IMR-90 (cell line): ENCODE results near the gene S100A13. TPM values are rescaled to one million over a fixed set of nuclear protein-coding genes. Genes with fewer than 3 reads are reported as not detected.
A peak's percentile ranks its signal among the peaks of the same experiment; 100 is the strongest.

Experiments used
- ATAC-seq: fragments of 200-7000 bp; cut with Tn5 transposase; 2 replicates; pipeline ENCODE4 v1.9.1; 2020; ENCODE audit warnings: low read depth, mild to moderate bottlenecking, moderate library complexity
- BruUV-seq: library from RNA; stranded (reverse); fragments of 400-500 nt; replicated peaks from 2 replicates; lab custom pipeline; 2021; lab: Mats Ljungman, UMichigan
- CTCF ChIA-PET: fragments of 300-600 bp; formaldehyde crosslinking; extraction: SDS; loops from one replicate; lab custom pipeline; 2021; ENCODE audit warnings: antibody characterized with exemption; lab: Yijun Ruan, JAX
- POLR2A ChIA-PET: fragments of 300-600 bp; sonication (Branson Sonifier 250); formaldehyde crosslinking; loops from one replicate; lab custom pipeline; 2022; ENCODE audit warnings: antibody characterized with exemption; ENCODE audit not compliant: unreplicated experiment; lab: Charles Lee
- DNase-seq: peaks from one replicate; pipeline ENCODE4 v3.0.0; 2013
- H2AFZ ChIP-seq: replicated peaks from 2 replicates; pipeline ENCODE3; 2013; ENCODE audit warnings: low read length, mild to moderate bottlenecking; ENCODE audit not compliant: poor library complexity
- H2AK5ac ChIP-seq: 2 replicates; pipeline ENCODE4 v1.6.1; 2013; ENCODE audit warnings: low read depth, low read length, inconsistent platforms
- H2AK9ac ChIP-seq: replicated peaks from 2 replicates; pipeline ENCODE3; 2013; ENCODE audit warnings: mild to moderate bottlenecking, low read depth, low read length, moderate library complexity; ENCODE audit not compliant: poor library complexity
- H2BK120ac ChIP-seq: 2 replicates; pipeline ENCODE4 v1.6.1; 2013; ENCODE audit warnings: low read depth, low read length, inconsistent platforms
- H2BK15ac ChIP-seq: 3 replicates; pipeline ENCODE4 v1.6.1; 2013; ENCODE audit warnings: low read depth, low read length, inconsistent platforms
- H2BK20ac ChIP-seq: 2 replicates; pipeline ENCODE4 v1.6.1; 2013; ENCODE audit warnings: low read depth, mild to moderate bottlenecking, inconsistent platforms, low read length, moderate library complexity
- H2BK5ac ChIP-seq: 2 replicates; pipeline ENCODE4 v1.6.1; 2013; ENCODE audit warnings: mild to moderate bottlenecking, low read depth, low read length, inconsistent platforms; ENCODE audit not compliant: poor library complexity, severe bottlenecking
- H3K14ac ChIP-seq: replicated peaks from 2 replicates; pipeline ENCODE4 v1.6.1; 2013; ENCODE audit warnings: low read depth, low read length, inconsistent platforms
- H3K18ac ChIP-seq: 2 replicates; pipeline ENCODE4 v1.6.1; 2013; ENCODE audit warnings: low read depth, low read length, control low read depth
- H3K23ac ChIP-seq: 2 replicates; pipeline ENCODE4 v1.6.1; 2013; ENCODE audit warnings: low read depth, low read length, inconsistent platforms
- H3K27ac ChIP-seq: 2 replicates; pipeline ENCODE4 v1.5.1; 2013; ENCODE audit warnings: mild to moderate bottlenecking, control low read depth, low read length; ENCODE audit not compliant: insufficient read depth
- H3K27me3 ChIP-seq: 2 replicates; pipeline ENCODE4 v1.6.1; 2013; ENCODE audit warnings: low read length; ENCODE audit not compliant: control insufficient read depth, insufficient read depth
- H3K36me3 ChIP-seq: 2 replicates; pipeline ENCODE4 v1.6.1; 2013; ENCODE audit warnings: low read length, mixed read lengths; ENCODE audit not compliant: control insufficient read depth, insufficient read depth
- H3K4ac ChIP-seq: 2 replicates; pipeline ENCODE4 v1.6.1; 2013; ENCODE audit warnings: low read depth, low read length, inconsistent platforms
- H3K4me1 ChIP-seq: 2 replicates; pipeline ENCODE4 v1.6.1; 2013; ENCODE audit warnings: low read length, mixed read lengths; ENCODE audit not compliant: control insufficient read depth, insufficient read depth
- H3K4me2 ChIP-seq: 2 replicates; pipeline ENCODE4 v1.6.1; 2013; ENCODE audit warnings: low read depth, mild to moderate bottlenecking, control low read depth, low read length, moderate library complexity
- H3K4me3 ChIP-seq: 2 replicates; pipeline ENCODE4 v1.5.1; 2013; ENCODE audit warnings: low read depth, mild to moderate bottlenecking, control low read depth, low read length, moderate library complexity; ENCODE audit not compliant: insufficient read depth
- H3K56ac ChIP-seq: 2 replicates; pipeline ENCODE4 v1.6.1; 2013; ENCODE audit warnings: low read length, inconsistent platforms; ENCODE audit not compliant: insufficient read depth; ENCODE audit errors: extremely low read depth
- H3K79me1 ChIP-seq, 2 experiments: 2 replicates each; pipeline ENCODE4 v1.6.1; 2013; ENCODE audit warnings: low read length in 2 of 2, inconsistent platforms in 1 of 2, low read depth in 1 of 2
- H3K9ac ChIP-seq: 2 replicates; pipeline ENCODE4 v1.6.1; 2013; ENCODE audit warnings: low read depth, low read length, control low read depth
- H3K9me1 ChIP-seq: 2 replicates; pipeline ENCODE4 v1.6.1; 2013; ENCODE audit warnings: low read length, inconsistent platforms; ENCODE audit not compliant: insufficient read depth
- H3K9me3 ChIP-seq: 2 replicates; pipeline ENCODE4 v1.6.1; 2013; ENCODE audit warnings: low read length; ENCODE audit not compliant: control insufficient read depth, insufficient read depth
- H4K20me1 ChIP-seq: 2 replicates; pipeline ENCODE4 v1.6.1; 2013; ENCODE audit warnings: low read length, inconsistent platforms; ENCODE audit not compliant: insufficient read depth
- H4K5ac ChIP-seq: 2 replicates; pipeline ENCODE4 v1.6.1; 2013; ENCODE audit warnings: mild to moderate bottlenecking, low read depth, low read length, control low read depth
- H4K8ac ChIP-seq, 2 experiments: 2 replicates each; pipeline ENCODE4 v1.6.1; 2013; ENCODE audit warnings: low read depth in 2 of 2, low read length in 2 of 2, control low read depth in 1 of 2, inconsistent platforms in 1 of 2
- H4K91ac ChIP-seq: 2 replicates; pipeline ENCODE4 v1.6.1; 2013; ENCODE audit warnings: low read depth, low read length, inconsistent platforms; ENCODE audit not compliant: insufficient read depth
- CEBPB ChIP-seq: IDR thresholded peaks from 2 replicates; pipeline ENCODE4 v1.6.1; 2012; ENCODE audit warnings: low read depth, low read length, improper control_type of control experiment
- CTCF ChIP-seq: conservative IDR thresholded peaks from 2 replicates; pipeline ENCODE4 v1.5.1; 2012; ENCODE audit warnings: mild to moderate bottlenecking, low read depth, low read length, improper control_type of control experiment
- ELK1 ChIP-seq: fragments of 150-350 bp; IDR thresholded peaks from 2 replicates; pipeline ENCODE4 v1.6.1; 2016; ENCODE audit warnings: low read depth, mild to moderate bottlenecking, low read length, moderate library complexity, borderline replicate concordance
- MAZ ChIP-seq: IDR thresholded peaks from 2 replicates; pipeline ENCODE4 v1.6.1; 2012; ENCODE audit warnings: low read depth, mild to moderate bottlenecking, low read length, improper control_type of control experiment, moderate library complexity, borderline replicate concordance
- NFE2L2 ChIP-seq: fragments of 150-350 bp; IDR thresholded peaks from 2 replicates; pipeline ENCODE4 v1.6.1; 2016; ENCODE audit warnings: low read depth, mild to moderate bottlenecking, low read length
- POLR2A ChIP-seq: IDR thresholded peaks from 2 replicates; pipeline ENCODE4 v1.6.1; 2012; ENCODE audit warnings: mild to moderate bottlenecking, low read depth, low read length
- RCOR1 ChIP-seq: IDR thresholded peaks from 2 replicates; pipeline ENCODE4 v1.6.1; 2012; ENCODE audit warnings: mild to moderate bottlenecking, low read length, improper control_type of control experiment; ENCODE audit not compliant: insufficient replicate concordance
- RFX5 ChIP-seq: IDR thresholded peaks from 2 replicates; pipeline ENCODE4 v1.8.0; 2012; ENCODE audit warnings: low read depth, mild to moderate bottlenecking, low read length, moderate library complexity
- WGBS, 2 experiments: methylation state at CpG; one replicate each; pipeline versions ENCODE4 v1.1.5 to v1.1.7; 2013; ENCODE audit warnings: missing lambda C conversion rate in 2 of 2; ENCODE audit not compliant: insufficient read length in 1 of 2; ENCODE audit errors: extremely low coverage in 2 of 2; 5-methylcytosine and 5-hydroxymethylcytosine counted together
- dilution Hi-C: fragments of 300-500 bp; cut with HindIII; formaldehyde crosslinking; loops from one replicate; pipeline ENCODE4 v1.14.3; 2018; ENCODE audit warnings: low sequenced_read_pairs; ENCODE audit not compliant: unreplicated experiment
- in situ Hi-C: fragments of 300-500 bp; cut with MboI; formaldehyde crosslinking; loops from 3 replicates; pipeline ENCODE4 v1.14.3; 2019; ENCODE audit warnings: low sequenced_read_pairs, inconsistent platforms, mixed read lengths
- intact Hi-C: fragments of 100-400 bp; cut with micrococcal nuclease; formaldehyde crosslinking; loops from 2 replicates; pipeline ENCODE4 v1.10.0; 2022
- polyA plus RNA-seq, 3 experiments: library from polyadenylated mRNA; depleted of rRNA; stranded (reverse); fragments of >200 nt; gene quantifications; 2 replicates each; pipeline ENCODE4 v1.2.3, GENCODE V29; 2012; ENCODE audit warnings: low replicate concordance in 1 of 3
- total RNA-seq: library from RNA; depleted of rRNA; stranded (reverse); fragments of >200 nt; gene quantifications from 2 replicates; pipeline ENCODE4 v1.2.3, GENCODE V29; 2012

S100A13 gene
- total and polyA plus RNA-seq, 2 of the 4 experiments (the other 2 are of a cell fraction) = 122 to 468 TPM

DNA sequence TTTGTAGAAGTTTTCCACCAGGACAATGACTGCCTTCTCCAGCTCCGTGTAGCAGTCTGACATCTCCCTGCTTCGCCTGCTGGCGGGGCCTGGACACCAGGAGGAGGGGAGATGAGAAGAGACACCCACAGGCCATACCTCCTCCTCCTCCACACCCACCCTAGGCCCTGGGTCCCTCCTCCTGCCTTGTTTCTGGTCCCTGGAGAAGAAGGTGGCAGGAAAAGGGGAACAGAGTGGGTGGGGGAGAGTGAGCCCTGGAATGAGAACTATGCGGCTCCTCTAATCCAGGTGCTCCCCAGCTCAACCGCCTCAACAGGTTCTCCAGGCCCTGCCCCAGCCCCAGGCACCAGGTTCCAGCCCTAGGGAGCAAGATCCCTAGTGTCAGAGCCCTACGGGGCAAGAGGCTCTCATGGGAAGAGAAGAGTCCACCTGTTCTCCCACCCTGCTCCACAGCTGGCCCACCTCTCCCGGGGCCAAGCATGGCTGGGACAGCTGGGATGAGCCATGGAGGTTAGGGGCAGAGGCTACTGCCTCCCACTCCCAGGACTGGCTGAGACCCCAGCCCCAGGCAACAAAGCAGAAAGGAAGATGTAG lies 19.1 kb downstream of the S100A13 start (continued):
- TF ChIP-seq CTCF = no peak
- TF ChIP-seq POLR2A = no peak

- no peak overlapping the region for H3K4me2 ChIP-seq
- WGBS, 2 experiments = 100% methylated on average over 6 of the region's 8 CpGs; no CpG with 5 or more reads in 1 of the 2 experiments
- dilution Hi-C loops = no loop called here
Measured at GRCh38 chr1:153607381-153607780, 19.9 kb downstream of the S100A13 start.

More at GRCh38 chr1:153607381-153607780, 19.9 kb downstream of the S100A13 start:
- H4K5ac ChIP-seq = no peak overlapping the region
- no peak overlapping the region for H2BK20ac ChIP-seq
- H2BK120ac ChIP-seq = no peak overlapping the region
- peaks cover 11% of the 10 kb centered on the region; the same call in 1 of the 2 replicates for H4K20me1 ChIP-seq
- no peak overlapping the region for H3K4ac ChIP-seq
- H3K36me3 ChIP-seq = peaks cover 22% of the 10 kb centered on the region
- no peaks in the 10 kb centered on the region for H3K27me3 ChIP-seq
- no peak overlapping the region for H3K14ac ChIP-seq
- ChIA-PET POLR2A (interaction anchor here (0.6 to 1.3 kb wide), 2 partner anchors 20 to 43 kb away, joined by 5 to 17 read pairs; partner anchors contain the start of gene S100A13), CTCF (interaction anchor here (1.0 kb wide), 1 partner anchor 16 kb away, joined by 6 read pairs; no protein-coding TSS in a partner anchor)
- no peak for ATAC-seq
- H2AFZ ChIP-seq = no peak overlapping the region
- H3K9ac ChIP-seq = no peak overlapping the region
- H4K91ac ChIP-seq = peak overlapping the region; percentile 23; the same call in 1 of the 2 replicates
- H3K18ac ChIP-seq = no peak overlapping the region
- BruUV-seq = no TSS peak
- peaks cover 15 to 68% of the 10 kb centered on the region in 2 experiments for H3K79me1 ChIP-seq
- H2BK15ac ChIP-seq = no peak overlapping the region
- no peak overlapping the region for H3K56ac ChIP-seq
- in situ Hi-C loops (no loop called here), intact Hi-C loops (no loop called here)
- no peak for DNase-seq
- no peak overlapping the region for H3K4me3 ChIP-seq
- H2BK5ac ChIP-seq = no peak overlapping the region
- no peaks in the 10 kb centered on the region for H3K9me3 ChIP-seq
- H2AK9ac ChIP-seq = peak overlapping the region; percentile 1
- TF ChIP-seq RCOR1 (no peak), ELK1 (no peak), RFX5 (no peak), MAZ (no peak), CEBPB (no peak), NFE2L2 (no peak)
- peaks cover 17% of the 10 kb centered on the region for H3K9me1 ChIP-seq
- peaks cover 36% of the 10 kb centered on the region for H3K4me1 ChIP-seq
- no peak overlapping the region for H3K23ac ChIP-seq
- H3K27ac ChIP-seq = no peak overlapping the region
- H4K8ac ChIP-seq = peak overlapping the region in 1 of 2 experiments; percentile 26; a peak in 1 of 4 replicates
- H2AK5ac ChIP-seq = no peak overlapping the region
